ENCODE data around the gene ESYT2. TPM values are rescaled to one million over a fixed set of nuclear protein-coding genes. Genes with fewer than 3 reads are reported as not detected.
A peak's percentile ranks its signal among the peaks of the same experiment; 100 is the strongest.
"Not testable (repeated sequence)": the region's sequence is repeated elsewhere in the genome, so short reads cannot be mapped to it uniquely, and the experiment has no call there.

Gene ESYT2
- polyA plus RNA-seq, 3 donors = 37.8 to 59.3 (median 52.8) TPM

DNA sequence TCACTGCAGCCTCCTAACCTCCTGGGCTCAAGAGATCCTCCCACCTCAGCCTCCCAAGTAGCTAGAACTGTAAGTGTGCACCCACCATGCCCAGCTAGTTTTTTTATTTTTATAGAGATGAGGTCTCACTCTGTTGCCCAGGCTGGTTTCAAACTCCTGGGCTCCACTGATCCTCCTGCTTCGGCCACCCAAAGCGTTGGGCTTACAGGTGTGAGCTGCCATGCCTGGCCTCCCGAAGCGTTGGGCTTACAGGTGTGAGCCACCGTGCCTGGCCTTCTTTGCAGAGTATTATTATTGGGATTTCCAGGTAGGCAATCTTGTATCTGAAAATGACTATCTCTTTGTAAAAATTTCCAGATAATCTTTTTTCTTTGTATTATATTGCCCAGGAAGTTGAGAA lies 101.6 kb downstream of the ESYT2 start:
- no peak for DNase-seq

DNA sequence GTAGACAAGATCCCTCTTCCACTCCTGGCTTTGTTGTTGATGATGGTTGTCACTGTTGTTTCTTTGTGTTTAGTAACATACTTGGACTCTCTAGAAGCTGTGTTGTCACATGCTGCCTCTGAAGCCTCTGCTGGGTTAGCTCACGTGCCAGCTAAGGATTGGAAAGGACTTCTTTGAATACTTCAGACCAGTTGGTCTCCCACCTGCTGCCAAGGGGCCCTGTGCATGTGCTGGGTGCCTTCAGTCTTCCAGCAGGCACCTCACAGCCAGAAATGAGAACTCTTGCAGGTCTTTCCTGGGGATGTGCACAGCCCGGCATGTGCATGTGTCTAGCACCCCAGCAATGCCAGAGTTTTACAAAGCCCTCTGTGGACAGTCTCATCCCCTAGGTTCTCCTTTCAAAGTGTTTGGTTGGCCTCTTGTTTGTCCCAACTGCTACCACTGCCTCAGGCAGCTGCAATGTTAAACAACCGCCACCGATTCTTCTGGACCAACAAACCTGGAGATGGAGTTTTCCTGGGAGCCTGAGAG lies 103.0 kb downstream of the ESYT2 start:
- no peak for DNase-seq

DNA sequence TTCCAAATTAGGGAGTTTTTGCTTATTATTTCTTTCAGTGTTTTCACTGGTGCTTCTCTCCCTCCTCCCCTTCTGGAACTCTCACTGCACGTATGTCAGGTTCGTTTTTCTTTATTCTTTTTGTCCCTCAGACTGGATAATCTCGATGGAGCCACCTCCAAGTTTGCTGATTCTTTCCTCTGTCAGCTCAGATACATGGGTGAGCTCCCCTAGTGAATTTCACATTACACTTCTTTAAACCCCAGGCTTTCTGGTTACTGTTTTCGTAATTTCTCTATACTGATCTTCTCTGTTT lies 103.9 kb downstream of the ESYT2 start:
- DNase-seq = no peak

DNA sequence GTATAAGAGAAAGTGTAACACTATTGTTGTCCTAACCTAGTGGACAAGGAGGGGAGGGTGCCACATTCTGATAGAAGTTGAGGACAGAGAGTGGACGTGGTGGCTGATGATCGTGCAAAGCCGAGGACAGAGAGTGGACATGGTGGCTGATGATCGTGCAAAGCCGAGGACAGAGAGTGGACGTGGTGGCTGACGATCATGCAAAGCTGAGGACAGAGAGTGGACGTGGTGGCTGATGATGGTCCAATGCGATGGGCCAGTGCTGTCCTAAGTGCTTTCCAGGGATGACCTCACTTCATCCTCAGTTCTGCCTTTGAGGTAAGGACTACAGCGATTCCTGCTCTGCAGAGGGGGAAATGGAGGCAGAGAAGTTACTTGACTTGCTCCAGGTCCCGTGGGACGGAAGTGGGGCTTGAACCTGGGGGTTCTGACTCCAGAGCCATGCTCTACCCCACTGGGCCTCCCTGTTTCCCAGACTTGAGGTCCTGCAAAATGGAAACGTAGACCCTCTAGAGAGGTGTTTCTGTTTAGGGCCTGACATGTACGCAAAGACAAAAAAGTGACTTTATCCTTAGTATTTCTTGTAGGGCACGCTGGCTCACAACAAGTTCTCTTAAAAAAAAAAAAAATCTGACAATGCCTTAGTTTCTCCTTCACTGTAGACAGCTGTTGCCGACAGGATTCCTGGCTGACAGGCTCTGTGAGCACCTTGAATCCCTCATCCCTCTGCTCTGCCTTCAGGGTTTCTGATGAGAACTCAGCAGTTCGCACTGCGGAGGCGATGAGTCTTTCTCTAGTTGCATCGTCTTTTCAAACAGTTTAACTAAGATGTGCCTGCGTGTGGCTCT lies 104.4 kb downstream of the ESYT2 start:
- DNase-seq = no peak

DNA sequence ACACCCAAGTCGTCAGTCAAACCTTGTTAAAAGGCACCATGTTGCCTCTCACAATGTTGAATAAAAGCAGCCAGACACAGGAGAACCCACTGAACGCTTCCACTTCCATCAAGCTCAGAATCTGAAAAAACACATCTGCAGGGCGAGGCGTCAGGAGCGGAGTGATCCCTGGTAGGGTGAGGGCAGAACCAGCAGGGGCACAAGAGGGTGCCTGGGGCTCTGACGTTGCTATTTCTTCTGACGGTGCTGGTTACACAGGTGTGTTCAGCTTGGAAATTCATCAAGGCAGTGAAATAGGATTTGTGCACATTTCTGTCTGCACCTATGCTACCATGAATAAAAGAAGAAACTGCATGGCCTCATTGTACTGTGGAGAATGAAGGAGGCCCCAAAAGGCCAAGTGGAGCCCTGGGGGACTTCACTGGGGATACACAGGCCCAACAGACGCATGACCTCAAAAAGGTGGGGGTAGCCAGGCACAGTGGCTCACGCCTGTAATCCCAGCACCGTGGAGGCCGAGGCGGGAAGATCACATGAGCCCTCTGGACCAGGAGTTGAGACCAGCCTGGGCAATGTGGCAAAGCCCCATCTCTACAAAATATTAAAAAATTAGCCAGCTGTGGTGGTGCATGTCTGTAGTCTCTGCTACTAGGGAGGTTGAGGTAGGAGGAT lies 105.5 kb downstream of the ESYT2 start:
- no peak for DNase-seq

DNA sequence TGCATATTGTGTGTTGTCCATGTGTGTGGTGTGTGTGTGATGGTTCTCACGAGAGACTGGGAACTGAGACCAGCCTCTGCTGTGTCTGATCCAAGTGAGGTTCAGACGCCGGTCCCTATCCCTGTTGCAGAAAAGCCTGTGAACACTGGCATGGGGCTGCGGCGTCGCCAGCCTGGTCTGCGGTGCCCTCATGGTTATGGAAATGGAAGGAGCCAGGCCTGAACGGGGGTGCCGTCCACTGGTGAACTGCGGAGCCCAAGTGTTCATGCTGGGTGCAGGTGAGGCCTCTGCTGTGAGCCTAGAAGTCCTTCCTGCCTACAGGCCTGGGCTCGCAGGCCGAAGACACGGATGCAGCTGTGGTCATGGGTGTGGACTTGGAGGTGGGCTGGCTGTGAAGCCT lies 106.0 kb downstream of the ESYT2 start:
- DNase-seq = no peak

DNA sequence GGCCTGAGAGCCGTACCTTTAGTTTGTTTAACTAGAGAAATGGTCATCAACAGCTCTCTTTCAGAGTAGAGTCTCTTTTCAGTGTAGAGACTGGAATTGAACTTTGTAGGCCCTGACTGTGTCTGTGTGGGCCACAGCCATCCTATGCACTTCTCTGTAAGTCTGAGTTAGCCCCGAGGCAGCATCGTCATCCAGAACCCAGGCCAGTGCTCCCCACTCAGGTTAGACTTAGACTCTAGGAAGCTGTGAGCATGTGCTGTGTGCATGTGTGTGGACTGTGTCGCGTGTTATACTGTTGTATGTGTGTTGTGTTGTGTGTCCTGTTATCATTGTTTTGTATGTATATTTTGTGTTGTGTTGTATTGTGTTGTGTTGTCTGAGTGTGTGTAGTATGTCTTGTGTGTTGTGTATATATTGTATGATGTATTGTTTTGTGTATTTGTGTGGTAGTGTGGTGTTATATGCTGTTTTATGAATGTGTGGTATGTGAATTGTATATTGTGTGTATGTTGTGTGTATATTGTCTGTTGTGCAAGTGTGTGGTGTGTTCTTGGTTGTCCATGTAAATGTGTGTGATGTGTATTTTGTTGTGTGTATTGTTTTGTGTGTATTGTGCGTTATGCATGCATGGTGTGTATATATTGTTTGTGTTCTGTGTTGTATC lies 106.6 kb downstream of the ESYT2 start:
- DNase-seq = no peak

DNA sequence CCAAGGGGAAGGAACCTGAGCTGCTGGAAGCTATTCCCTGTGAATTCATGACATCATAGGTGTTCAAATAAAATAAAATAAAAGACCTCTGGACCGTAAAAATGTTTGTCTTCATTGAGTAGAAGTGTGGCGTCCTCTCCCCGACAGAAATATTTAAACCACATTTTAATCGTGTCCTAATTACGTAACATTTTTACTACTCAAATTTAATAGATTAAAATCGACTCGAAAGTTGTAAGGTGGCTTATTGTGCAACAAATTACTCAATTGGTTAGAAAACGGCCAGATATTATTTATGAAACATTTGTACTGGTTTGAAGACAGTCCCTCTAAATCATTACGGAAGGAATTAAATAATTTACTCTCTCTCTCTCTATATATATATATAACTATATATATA lies 109.2 kb downstream of the ESYT2 start:
- DNase-seq = no peak

DNA sequence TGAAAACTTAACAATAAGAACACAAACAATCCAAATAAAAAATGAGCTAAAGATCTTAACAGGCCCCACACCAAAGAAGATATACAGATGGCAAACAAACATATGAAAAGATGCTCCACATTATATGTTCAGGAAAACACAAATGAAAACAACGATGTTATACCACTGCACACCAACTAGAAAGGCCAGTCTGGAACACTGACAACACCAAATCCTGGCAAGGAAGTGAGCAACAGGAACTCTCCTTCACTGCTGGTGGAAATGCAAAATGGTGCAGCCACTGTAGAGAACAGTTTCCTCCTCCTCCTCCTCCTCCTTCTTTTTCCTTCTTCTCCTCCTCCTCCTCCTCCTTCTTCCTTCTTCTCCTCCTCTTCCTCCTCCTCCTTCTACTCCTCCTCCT lies 112.5 kb downstream of the ESYT2 start:
- DNase-seq = no peak

DNA sequence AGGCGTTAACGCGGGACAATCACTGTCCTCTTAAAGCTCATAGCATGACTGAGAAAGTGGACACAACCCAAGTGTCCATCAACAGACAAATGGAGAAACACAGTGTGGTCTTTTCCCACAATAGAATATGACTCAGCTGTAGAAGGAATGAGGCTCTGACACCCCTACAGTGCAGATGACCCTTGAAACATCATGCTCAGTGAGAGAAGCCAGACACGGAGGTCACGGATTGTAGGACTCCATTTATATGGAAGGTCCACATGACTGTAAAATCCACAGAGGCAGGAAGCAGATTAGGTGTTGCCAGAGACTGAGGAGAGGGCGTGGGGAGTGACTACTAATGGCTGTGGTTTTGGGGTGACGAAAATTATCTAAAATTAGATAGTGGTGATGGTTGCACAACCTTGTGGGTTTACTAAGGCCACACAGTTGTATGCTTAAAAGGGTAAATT lies 118.6 kb downstream of the ESYT2 start:
- no peak for DNase-seq

DNA sequence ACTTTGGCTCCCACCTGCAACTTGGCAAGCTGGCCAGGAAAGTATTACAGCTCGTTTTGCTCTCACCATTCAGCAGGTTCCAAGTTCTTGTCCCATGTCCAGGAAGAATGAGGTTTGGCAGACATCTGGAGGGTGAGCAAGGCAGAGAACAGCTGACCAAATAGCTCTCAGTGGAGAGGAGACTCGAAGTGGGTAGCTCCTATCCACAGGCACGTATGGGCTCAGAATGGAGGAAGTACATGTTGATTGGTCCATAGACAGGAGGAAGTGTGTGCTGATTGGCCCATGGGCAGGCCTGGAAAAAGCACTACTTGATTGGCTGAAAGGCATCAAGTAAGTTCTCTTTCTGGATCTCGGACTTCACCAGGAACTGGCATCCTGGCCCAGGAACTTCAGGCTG lies 121.7 kb downstream of the ESYT2 start:
- no peak for DNase-seq

DNA sequence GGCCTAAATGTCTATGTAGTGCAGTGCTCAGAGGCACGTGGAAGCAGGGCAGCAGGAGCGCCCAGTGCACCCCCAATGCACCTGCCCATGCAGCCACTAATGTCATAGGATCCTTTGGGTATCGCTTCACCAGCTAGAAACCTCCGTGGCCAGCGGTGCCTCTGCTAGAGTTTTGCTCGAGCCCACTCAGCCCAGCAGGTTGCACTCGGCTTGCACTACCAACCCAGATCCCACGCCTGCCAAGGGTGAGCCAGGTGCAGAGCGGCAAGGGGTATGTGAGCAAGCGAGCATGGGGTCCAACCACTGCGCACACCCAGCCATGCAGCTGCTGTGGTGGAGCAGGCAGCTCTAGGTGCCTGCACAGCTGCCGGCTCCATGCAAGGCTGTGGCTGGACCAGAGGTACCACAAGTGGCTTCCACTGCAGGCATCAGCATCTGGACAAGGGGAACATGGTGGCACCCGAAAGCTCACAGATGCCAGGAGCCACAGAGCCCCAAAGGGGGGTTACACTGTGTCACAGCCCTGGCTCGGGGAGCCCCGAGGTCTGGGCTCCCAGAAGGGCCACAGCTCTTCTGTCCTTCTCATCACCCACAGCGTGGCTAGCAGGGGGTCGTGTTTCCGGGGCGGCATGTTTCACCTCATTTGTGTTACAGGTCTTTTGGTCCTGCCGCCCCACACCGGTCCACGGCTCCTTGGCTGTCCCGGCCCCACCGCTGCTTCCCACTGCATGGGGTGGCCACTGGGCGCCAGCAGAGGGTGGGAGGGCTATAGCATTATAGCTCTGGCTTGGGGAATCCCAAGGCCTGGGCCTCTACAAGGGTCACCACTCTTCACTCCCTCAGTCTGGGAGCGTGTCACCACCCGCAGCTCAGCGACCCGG lies 122.4 kb downstream of the ESYT2 start:
- no peak for DNase-seq

DNA sequence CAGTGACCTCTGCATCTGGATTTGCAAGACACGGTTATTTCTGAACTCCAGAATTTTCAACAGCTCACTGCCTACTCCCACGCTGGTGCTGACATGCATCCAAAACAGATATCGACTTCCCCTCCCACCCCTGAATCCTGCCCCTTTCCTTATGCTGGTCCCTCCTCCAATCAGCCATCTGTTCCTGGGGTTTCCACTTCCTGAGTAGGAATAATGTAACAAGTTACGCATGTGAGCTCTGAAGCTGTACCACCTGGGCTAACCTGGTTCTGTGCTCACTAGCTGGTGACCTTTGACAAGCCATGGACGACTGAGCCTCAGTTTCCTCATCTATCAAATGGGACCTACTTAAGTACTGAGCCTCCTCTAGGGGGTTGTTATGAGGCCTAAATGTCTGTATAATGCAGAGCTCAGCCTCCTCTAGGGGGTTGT lies 123.0 kb downstream of the ESYT2 start:
- DNase-seq = no peak

DNA sequence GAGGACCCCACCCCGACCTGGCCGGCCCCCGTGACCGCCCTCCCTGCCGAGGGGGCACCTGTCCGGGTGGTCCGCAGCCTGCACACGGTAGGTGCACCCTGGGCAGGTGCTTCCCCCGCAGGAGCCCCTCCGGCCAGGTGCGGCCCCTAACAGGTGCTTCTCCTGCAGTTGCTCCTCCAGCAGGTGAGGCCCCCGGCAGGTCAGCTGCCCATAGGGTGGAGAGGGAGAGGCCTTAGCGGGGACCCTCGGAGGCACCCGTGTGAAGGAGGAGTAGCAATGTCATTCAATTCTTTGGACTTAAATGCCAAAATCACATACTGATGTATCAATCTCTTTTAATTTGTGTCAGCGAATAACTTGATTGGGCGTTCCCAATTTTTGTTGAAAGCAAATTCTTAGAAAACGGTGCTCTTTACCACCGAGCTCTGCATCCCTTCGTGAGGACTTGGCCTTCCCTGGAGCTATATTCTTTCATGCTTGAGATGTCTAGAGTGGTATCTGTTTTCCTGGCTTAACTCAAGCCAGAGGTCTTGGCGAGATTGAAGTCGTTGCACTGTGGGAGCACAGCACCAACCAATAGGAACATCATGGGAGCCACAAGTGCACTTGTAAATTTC lies 124.0 kb downstream of the ESYT2 start:
- DNase-seq = peak; percentile 19

DNA sequence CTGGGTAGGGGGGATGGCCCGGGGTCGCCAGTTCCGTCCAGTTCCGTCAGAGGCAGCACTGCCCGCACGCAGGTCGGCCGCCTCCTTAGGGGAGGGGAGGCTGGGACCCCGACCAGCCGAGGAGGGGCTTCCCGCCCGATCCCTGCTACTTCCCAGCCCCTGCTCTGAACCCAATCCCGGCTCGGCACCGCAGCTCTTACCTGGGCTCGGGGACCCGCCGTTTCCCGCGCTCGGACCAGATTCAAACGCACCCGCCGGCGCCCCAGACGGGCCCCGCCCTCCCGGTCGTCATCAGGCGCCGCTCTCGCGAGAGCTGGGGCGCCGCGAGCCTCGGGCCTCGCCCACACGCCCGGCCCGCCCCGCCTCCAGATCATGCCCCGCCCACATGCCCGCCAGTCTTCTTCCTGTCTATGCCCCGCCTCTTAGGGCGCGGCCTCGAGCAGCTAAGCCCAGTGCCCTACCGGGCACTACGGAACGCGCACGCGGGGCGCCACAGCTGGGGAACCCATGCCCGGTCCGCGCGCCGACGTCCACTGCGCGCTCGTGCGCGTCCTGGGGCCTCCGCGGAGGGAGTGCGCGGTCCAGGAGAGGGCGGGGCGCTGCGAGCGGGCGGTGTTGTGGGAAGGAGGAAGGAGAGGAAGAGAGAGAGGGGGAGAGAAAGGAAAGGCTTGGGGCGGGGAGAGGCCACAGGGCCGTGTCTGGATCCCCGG lies 124.6 kb downstream of the ESYT2 start, which contains the start of gene NCAPG2:
Gene NCAPG2, minus strand, starts transcription at position 281 of the 710 bp plus-strand sequence. CDS start 2,905 bp downstream, outside the sequence.
- peak; percentile 98 for DNase-seq

DNA sequence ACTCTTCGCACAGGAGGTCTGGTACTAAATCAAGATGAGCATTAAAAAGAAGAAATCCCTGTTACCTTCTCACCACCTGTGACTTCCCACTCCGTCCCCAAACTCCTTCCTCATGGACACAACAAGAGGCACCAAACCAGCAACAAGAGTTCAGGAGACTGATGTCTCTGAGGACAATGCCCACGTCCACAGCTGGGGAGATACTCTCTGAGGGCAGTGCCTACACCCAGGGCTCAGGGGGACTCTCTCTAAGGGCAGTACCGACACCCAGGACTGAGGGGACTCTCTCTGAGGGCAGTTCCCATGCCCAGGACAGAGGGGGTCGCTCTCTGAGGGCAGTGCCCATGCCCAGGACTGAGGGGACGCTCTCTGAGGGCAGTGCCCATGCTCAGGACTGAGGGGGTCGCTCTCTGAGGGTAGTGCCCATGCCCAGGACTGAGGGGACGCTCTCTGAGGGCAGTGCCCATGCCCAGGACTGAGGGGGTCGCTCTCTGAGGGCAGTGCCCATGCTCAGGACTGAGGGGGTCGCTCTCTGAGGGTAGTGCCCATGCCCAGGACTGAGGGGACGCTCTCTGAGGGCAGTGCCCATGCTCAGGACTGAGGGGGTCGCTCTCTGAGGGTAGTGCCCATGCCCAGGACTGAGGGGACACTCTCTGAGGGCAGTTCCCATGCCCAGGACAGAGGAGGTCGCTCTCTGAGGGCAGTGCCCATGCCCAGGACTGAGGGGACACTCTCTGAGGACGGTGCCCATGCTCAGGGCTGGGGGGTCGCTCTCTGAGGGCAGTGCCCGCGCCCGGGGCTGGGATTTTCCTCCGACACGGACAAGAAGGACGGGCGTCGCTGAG lies 125.4 kb downstream of the ESYT2 start:
- DNase-seq = not testable (repeated sequence)

DNA sequence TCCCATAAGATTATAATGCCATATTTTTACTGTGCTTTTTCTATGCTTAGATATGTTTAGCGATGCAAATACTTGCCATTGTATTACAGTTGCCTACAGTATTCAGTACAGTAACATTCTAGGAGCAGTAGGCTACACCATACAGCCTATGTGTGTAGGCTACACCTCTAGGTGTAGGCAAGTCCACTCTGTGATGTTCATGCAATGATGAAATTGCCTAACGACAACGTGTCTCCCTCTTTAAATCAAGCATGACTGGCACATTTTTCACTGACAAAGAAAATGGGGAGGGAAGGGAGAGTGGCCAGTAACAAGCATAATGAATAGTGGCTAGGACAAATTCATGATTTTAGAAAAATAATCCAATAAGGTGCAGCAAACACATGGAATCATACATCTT lies 126.4 kb downstream of the ESYT2 start:
- no peak for DNase-seq

DNA sequence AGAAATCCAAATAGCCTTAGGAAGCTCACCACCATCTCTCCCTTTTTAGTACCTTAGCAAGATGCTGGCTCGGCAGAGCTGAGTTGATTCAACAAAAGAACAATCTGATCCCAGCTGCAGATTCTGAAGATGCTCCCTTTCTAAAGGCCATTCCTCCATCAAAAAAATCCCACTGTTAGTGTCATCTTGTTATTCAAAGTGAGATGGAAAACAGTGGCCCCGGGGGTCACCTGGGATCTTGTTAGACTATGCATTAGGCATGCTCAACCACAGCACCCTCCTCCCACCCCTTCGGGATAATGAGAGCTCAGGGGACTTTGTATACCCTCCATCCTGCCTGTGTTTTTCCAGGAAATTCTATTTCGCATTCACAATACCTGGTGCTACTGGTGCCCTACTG lies 127.1 kb downstream of the ESYT2 start:
- no peak for DNase-seq

DNA sequence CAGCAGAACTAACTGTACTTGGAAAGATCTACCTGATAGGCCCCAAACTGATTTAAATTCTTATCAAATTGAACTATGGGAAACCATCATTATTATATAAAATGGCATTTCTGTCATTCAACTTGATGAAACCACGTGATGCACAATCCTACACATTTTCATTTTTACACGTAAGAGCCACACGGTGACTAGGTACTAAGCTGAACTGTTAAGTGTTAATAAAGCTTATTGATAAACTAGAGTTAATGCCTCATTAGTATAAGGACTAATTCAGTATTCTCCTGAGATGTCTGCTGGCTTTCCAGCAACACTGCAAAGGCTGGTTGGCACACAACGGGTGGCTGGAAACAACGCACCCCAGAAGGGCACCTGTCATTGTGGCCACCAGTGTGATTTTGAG lies 129.3 kb downstream of the ESYT2 start:
- no peak for DNase-seq

Measured in renal pelvis (tissue), 4 donors.